K562 (cell line): ENCODE measurements around the gene INCA1. TPM values are rescaled to one million over a fixed set of nuclear protein-coding genes. Genes with fewer than 3 reads are reported as not detected.
A peak's percentile ranks its signal among the peaks of the same experiment; 100 is the strongest.

Source experiments
- C11orf30 ChIP-seq: fragments of 450-650 bp; IDR thresholded peaks from 2 replicates; pipeline ENCODE4 v1.6.1; 2016; ENCODE audit warnings: low read depth, mild to moderate bottlenecking
- E2F3 ChIP-seq: fragments of 250-450 bp; sonication (Bioruptor Pico); IDR thresholded peaks from 2 replicates; pipeline ENCODE4 v1.4.0; 2020; ENCODE audit warnings: mild to moderate bottlenecking
- GTF2A2 ChIP-seq: IDR thresholded peaks from 2 replicates; pipeline ENCODE4 v1.6.1; 2016; ENCODE audit warnings: mild to moderate bottlenecking, missing genetic modification characterization, missing compliant biosample characterization
- KLF13 ChIP-seq: fragments of 450-650 bp; IDR thresholded peaks from 2 replicates; pipeline ENCODE4 v1.6.1; 2016; ENCODE audit warnings: missing genetic modification characterization, low read depth, mild to moderate bottlenecking, missing compliant biosample characterization, moderate library complexity, borderline replicate concordance
- MTF1 ChIP-seq: fragments of 250-450 bp; sonication (Bioruptor Pico); IDR thresholded peaks from 2 replicates; pipeline ENCODE4 v1.9.0; 2021; ENCODE audit warnings: moderate library complexity, mild to moderate bottlenecking, inconsistent platforms, borderline replicate concordance
- NUFIP1 ChIP-seq: fragments of 450-650 bp; IDR thresholded peaks from 2 replicates; pipeline ENCODE4 v1.6.1; 2018; ENCODE audit not compliant: partially characterized antibody
- PHF20 ChIP-seq: fragments of 450-650 bp; IDR thresholded peaks from 2 replicates; pipeline ENCODE4 v1.6.1; 2018; ENCODE audit not compliant: partially characterized antibody
- POLR2AphosphoS2 ChIP-seq: IDR thresholded peaks from 2 replicates; pipeline ENCODE4 v1.6.1; 2012; ENCODE audit warnings: low read length, improper control_type of control experiment
- SIX5 ChIP-seq, 2 experiments: IDR thresholded peaks; 2 replicates each; pipeline ENCODE4 v1.6.1; 2011; ENCODE audit warnings: low read length in 2 of 2, borderline replicate concordance in 1 of 2, low read depth in 1 of 2, mild to moderate bottlenecking in 1 of 2, moderate library complexity in 1 of 2; ENCODE audit not compliant: insufficient read depth in 1 of 2
- SNIP1 ChIP-seq: fragments of 450-650 bp; IDR thresholded peaks from 2 replicates; pipeline ENCODE4 v1.7.1; 2017; ENCODE audit warnings: low read depth, mild to moderate bottlenecking
- SRSF9 ChIP-seq: fragments of 200-400 bp; formaldehyde crosslinking; IDR thresholded peaks from 2 replicates; pipeline ENCODE4 v1.6.1; 2017; ENCODE audit warnings: low read depth, low read length, borderline replicate concordance
- TRIM28 ChIP-seq: fragments of 450-650 bp; IDR thresholded peaks from 2 replicates; pipeline ENCODE4 v1.6.1; 2017
- ZFX ChIP-seq: sonication (generic); formaldehyde crosslinking; IDR thresholded peaks from 2 replicates; pipeline ENCODE4 v1.8.0; 2022; ENCODE audit warnings: mild to moderate bottlenecking, missing genetic modification reagents, moderate library complexity
- ZNF143 ChIP-seq: sonication (generic); formaldehyde crosslinking; IDR thresholded peaks from 2 replicates; pipeline ENCODE4 v1.9.0; 2022; ENCODE audit warnings: mild to moderate bottlenecking, missing genetic modification reagents
- polyA plus RNA-seq, 8 experiments: library from polyadenylated mRNA; depleted of rRNA in 4 of 8; stranded (reverse) in 5 of 8; unstranded in 3 of 8; fragments of >200 nt; fragmentation: Nextera tagmentation in 2 of 8; fragmentation: Illumina TruSeq in 1 of 8; extraction: Ambion mirVana in 2 of 8; extraction: Trizol in 1 of 8; gene quantifications; 2 replicates each; pipeline versions ENCODE4 v1.2.1 to v1.2.3, GENCODE V29; 2011 to 2014; ENCODE audit warnings: inconsistent platforms in 1 of 8, missing spikeins in 1 of 8
- total RNA-seq, 7 experiments: library from RNA; depleted of rRNA in 6 of 7; stranded (reverse); fragments of >200 nt in 6 of 7; fragmentation: Illumina TruSeq in 2 of 7; extraction: Trizol in 2 of 7; gene quantifications; 2 replicates each; pipeline versions ENCODE4 v1.2.1 to v1.2.3, GENCODE V29; 2011 to 2021; ENCODE audit warnings: low replicate concordance in 1 of 7
- TF ChIP-seq, protein P1 (sequence below): sonication (generic); formaldehyde crosslinking; IDR thresholded peaks from 2 replicates; pipeline ENCODE4 v1.8.1; 2023; ENCODE audit warnings: mild to moderate bottlenecking, missing genetic modification reagents
- TF ChIP-seq, protein P2 (sequence below): fragments of 250-450 bp; sonication (Bioruptor Pico); IDR thresholded peaks from 2 replicates; pipeline ENCODE4 v1.5.1; 2021; ENCODE audit warnings: mild to moderate bottlenecking
- TF ChIP-seq, protein P3 (sequence below): fragments of 450-650 bp; IDR thresholded peaks from 2 replicates; pipeline ENCODE4 v1.6.1; 2017; ENCODE audit warnings: antibody characterized with exemption
- TF ChIP-seq, protein P4 (sequence below): fragments of 450-650 bp; formaldehyde crosslinking; conservative IDR thresholded peaks from 2 replicates; pipeline ENCODE4 v1.4.0; 2022; ENCODE audit warnings: mild to moderate bottlenecking, missing genetic modification characterization
- TF ChIP-seq, protein P5 (sequence below): sonication (generic); formaldehyde crosslinking; IDR thresholded peaks from 2 replicates; pipeline ENCODE4 v1.8.0; 2022; ENCODE audit warnings: mild to moderate bottlenecking, missing genetic modification reagents, borderline replicate concordance
- TF ChIP-seq, protein P6 (sequence below): fragments of 250-450 bp; sonication (Bioruptor Pico); IDR thresholded peaks from 2 replicates; pipeline ENCODE4 v1.8.0; 2021; ENCODE audit warnings: moderate library complexity, mild to moderate bottlenecking, inconsistent platforms

The INCA1 gene
- total and polyA plus RNA-seq, 9 of the 15 experiments (the other 6 are each of a cell fraction or from before 2014, with no cell fraction given) = 0.08 to 0.50 (median 0.13) TPM; not detected in 4

DNA sequence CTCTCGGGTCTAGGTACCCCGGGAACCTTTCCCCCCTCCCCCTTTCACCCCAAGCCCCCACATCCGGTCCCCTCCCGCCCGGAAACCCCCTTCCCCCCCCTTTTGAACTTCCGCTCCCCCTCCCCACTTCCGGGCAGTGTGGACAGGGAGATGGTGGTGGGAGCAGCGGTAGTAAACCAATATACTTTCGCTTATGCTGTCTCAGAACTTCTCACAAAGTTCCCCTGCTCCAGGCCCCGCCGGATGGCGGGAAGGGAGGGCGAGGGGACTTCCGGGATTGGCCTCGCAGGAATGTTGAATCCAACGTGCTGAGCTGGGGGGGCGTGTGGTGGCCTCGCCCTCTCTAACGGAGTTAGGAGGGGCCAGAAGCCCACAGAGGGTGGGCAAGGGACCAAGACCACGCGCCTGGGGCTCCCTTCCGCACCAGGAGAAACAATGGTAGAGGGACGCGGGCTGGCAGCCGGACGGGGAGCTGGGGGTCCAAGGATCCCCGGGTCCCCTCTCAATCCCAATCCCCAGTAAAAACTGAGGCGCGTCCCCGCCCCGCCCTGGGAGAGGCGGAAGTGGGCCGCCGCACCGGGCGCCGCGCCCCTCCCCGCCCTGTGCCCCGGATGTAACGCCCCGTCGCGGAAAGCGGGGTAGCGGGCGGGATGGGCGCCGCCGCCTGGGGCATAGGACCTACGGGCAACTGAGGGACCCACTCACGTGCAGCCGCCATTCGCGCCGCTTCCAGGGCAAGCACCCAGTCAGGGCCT is 49.7 kb downstream of the INCA1 start (continued):
- TF ChIP-seq, protein P1, sequence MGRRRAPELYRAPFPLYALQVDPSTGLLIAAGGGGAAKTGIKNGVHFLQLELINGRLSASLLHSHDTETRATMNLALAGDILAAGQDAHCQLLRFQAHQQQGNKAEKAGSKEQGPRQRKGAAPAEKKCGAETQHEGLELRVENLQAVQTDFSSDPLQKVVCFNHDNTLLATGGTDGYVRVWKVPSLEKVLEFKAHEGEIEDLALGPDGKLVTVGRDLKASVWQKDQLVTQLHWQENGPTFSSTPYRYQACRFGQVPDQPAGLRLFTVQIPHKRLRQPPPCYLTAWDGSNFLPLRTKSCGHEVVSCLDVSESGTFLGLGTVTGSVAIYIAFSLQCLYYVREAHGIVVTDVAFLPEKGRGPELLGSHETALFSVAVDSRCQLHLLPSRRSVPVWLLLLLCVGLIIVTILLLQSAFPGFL (CRISPR knock-in tag) = no peak
- TF ChIP-seq E2F3 (CRISPR knock-in tag) (no peak), PHF20 (no peak), GTF2A2 (tag) (no peak), SIX5 (IDR thresholded peaks at IDR 0.05; ENCODE audit: borderline replicate concordance in 1 of 2, insufficient read depth in 1 of 2, low read depth in 1 of 2, low read length in 2 of 2) (no peak), MTF1 (CRISPR knock-in tag) (no peak), NUFIP1 (no peak), ZFX (CRISPR knock-in tag) (no peak), SRSF9 (no peak), POLR2AphosphoS2 (0 out of 2 replicates have a peak, but pooled peaks have one; percentile 8), KLF13 (tag) (peak; percentile 65; the same call in 1 of the 2 replicates), SNIP1 (no peak), TRIM28 (no peak), C11orf30 (no peak), ZNF143 (CRISPR knock-in tag) (no peak)
- TF ChIP-seq, protein P2, sequence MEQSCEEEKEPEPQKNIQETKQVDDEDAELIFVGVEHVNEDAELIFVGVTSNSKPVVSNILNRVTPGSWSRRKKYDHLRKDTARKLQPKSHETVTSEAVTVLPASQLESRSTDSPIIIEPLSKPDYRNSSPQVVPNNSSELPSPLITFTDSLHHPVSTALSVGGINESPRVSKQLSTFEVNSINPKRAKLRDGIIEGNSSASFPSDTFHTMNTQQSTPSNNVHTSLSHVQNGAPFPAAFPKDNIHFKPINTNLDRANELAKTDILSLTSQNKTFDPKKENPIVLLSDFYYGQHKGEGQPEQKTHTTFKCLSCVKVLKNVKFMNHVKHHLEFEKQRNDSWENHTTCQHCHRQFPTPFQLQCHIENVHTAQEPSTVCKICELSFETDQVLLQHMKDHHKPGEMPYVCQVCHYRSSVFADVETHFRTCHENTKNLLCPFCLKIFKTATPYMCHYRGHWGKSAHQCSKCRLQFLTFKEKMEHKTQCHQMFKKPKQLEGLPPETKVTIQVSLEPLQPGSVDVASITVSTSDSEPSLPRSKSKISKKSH (CRISPR knock-in tag) = no peak
- TF ChIP-seq, protein P3, sequence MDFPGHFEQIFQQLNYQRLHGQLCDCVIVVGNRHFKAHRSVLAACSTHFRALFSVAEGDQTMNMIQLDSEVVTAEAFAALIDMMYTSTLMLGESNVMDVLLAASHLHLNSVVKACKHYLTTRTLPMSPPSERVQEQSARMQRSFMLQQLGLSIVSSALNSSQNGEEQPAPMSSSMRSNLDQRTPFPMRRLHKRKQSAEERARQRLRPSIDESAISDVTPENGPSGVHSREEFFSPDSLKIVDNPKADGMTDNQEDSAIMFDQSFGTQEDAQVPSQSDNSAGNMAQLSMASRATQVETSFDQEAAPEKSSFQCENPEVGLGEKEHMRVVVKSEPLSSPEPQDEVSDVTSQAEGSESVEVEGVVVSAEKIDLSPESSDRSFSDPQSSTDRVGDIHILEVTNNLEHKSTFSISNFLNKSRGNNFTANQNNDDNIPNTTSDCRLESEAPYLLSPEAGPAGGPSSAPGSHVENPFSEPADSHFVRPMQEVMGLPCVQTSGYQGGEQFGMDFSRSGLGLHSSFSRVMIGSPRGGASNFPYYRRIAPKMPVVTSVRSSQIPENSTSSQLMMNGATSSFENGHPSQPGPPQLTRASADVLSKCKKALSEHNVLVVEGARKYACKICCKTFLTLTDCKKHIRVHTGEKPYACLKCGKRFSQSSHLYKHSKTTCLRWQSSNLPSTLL = no peak
- TF ChIP-seq, protein P4, sequence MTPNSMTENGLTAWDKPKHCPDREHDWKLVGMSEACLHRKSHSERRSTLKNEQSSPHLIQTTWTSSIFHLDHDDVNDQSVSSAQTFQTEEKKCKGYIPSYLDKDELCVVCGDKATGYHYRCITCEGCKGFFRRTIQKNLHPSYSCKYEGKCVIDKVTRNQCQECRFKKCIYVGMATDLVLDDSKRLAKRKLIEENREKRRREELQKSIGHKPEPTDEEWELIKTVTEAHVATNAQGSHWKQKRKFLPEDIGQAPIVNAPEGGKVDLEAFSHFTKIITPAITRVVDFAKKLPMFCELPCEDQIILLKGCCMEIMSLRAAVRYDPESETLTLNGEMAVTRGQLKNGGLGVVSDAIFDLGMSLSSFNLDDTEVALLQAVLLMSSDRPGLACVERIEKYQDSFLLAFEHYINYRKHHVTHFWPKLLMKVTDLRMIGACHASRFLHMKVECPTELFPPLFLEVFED (CRISPR knock-in tag) = no peak
- TF ChIP-seq, protein P5, sequence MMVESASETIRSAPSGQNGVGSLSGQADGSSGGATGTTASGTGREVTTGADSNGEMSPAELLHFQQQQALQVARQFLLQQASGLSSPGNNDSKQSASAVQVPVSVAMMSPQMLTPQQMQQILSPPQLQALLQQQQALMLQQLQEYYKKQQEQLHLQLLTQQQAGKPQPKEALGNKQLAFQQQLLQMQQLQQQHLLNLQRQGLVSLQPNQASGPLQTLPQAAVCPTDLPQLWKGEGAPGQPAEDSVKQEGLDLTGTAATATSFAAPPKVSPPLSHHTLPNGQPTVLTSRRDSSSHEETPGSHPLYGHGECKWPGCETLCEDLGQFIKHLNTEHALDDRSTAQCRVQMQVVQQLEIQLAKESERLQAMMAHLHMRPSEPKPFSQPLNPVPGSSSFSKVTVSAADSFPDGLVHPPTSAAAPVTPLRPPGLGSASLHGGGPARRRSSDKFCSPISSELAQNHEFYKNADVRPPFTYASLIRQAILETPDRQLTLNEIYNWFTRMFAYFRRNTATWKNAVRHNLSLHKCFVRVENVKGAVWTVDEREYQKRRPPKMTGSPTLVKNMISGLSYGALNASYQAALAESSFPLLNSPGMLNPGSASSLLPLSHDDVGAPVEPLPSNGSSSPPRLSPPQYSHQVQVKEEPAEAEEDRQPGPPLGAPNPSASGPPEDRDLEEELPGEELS (CRISPR knock-in tag) = no peak
- TF ChIP-seq, protein P6, sequence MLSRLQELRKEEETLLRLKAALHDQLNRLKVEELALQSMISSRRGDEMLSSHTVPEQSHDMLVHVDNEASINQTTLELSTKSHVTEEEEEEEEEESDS (CRISPR knock-in tag) = no peak
